GM12872 (cell line): ENCODE measurements around the gene ACE2.

Source experiments
- CTCF ChIP-seq: IDR thresholded peaks from 3 replicates; pipeline ENCODE4 v1.5.1; 2011; ENCODE audit warnings: low read depth, mild to moderate bottlenecking, low read length, moderate library complexity; ENCODE audit not compliant: insufficient read depth

ACE2 gene

GRCh38 chrX:15619053-15619755, 18.4 kb upstream of the ACE2 start:
- no peak for TF ChIP-seq CTCF

GRCh38 chrX:15617111-15617510, 16.4 kb upstream of the ACE2 start:
- no peak for TF ChIP-seq CTCF

GRCh38 chrX:15616531-15616930, 15.8 kb upstream of the ACE2 start:
- TF ChIP-seq CTCF, result no peak

- TF ChIP-seq CTCF, result no peak
Measured at GRCh38 chrX:15607067-15607466, 6.3 kb upstream of the ACE2 start.

GRCh38 chrX:15606136-15606535, 5.4 kb upstream of the ACE2 start:
- TF ChIP-seq CTCF, result no peak

GRCh38 chrX:15605226-15605625, 4.5 kb upstream of the ACE2 start:
- no peak for TF ChIP-seq CTCF

GRCh38 chrX:15602761-15603160, 2.0 kb upstream of the ACE2 start:
- TF ChIP-seq CTCF, result no peak
